H1 (cell line): ENCODE data around the gene DDR1.

Experiments
- CTCF ChIP-seq, 3 experiments: IDR thresholded peaks; 1 replicate in 2 of 3; 2 replicates in 1 of 3; pipeline versions ENCODE4 v1.5.1 to v1.6.1; 2011; ENCODE audit warnings: low read length in 3 of 3, mild to moderate bottlenecking in 3 of 3, inconsistent platforms in 2 of 3, low read depth in 1 of 3, moderate library complexity in 1 of 3; ENCODE audit not compliant: insufficient read depth in 1 of 3; ENCODE audit errors: control extremely low read depth in 1 of 3
- EP300 ChIP-seq, 2 experiments: IDR thresholded peaks; 1 replicate in 1 of 2; 2 replicates in 1 of 2; pipeline ENCODE4 v1.6.1; 2011 to 2012; ENCODE audit warnings: low read depth in 2 of 2, low read length in 2 of 2, mild to moderate bottlenecking in 2 of 2, borderline replicate concordance in 1 of 2, inconsistent platforms in 1 of 2, moderate library complexity in 1 of 2
- EZH2 ChIP-seq: fragments of 200-600 bp; sonication (generic); IDR thresholded peaks from 2 replicates; pipeline ENCODE4 v1.7.1; 2012; ENCODE audit warnings: low read depth, mild to moderate bottlenecking, moderate library complexity, low read length, inconsistent platforms; ENCODE audit not compliant: severe bottlenecking
- GTF2F1 ChIP-seq: IDR thresholded peaks from 2 replicates; pipeline ENCODE4 v1.6.1; 2012; ENCODE audit warnings: low read depth, low read length, improper control_type of control experiment, borderline replicate concordance
- JUN ChIP-seq: IDR thresholded peaks from 2 replicates; pipeline ENCODE4 v1.6.1; 2011; ENCODE audit warnings: low read depth, mild to moderate bottlenecking, improper control_type of control experiment, low read length
- PHF8 ChIP-seq: fragments of 200-600 bp; sonication (generic); conservative IDR thresholded peaks from 2 replicates; pipeline ENCODE4 v1.7.1; 2012; ENCODE audit warnings: low read depth, mild to moderate bottlenecking, inconsistent platforms, low read length, moderate library complexity
- POLR2A ChIP-seq, 2 experiments: IDR thresholded peaks; 1 replicate in 1 of 2; 2 replicates in 1 of 2; pipeline ENCODE4 v1.6.1; 2011; ENCODE audit warnings: low read depth in 2 of 2, low read length in 2 of 2, mild to moderate bottlenecking in 2 of 2; ENCODE audit errors: control extremely low read depth in 1 of 2
- POLR2AphosphoS5 ChIP-seq: IDR thresholded peaks from 2 replicates; pipeline ENCODE4 v1.6.1; 2011; ENCODE audit warnings: low read depth, low read length
- RXRA ChIP-seq: IDR thresholded peaks from 2 replicates; pipeline ENCODE4 v1.6.1; 2011; ENCODE audit warnings: low read depth, mild to moderate bottlenecking, low read length, moderate library complexity; ENCODE audit not compliant: insufficient read depth
- SIX5 ChIP-seq: IDR thresholded peaks from 2 replicates; pipeline ENCODE4 v1.6.1; 2011; ENCODE audit warnings: mild to moderate bottlenecking, low read depth, low read length
- SRF ChIP-seq: IDR thresholded peaks from 2 replicates; pipeline ENCODE4 v1.6.1; 2011; ENCODE audit warnings: mild to moderate bottlenecking, low read depth, low read length, moderate library complexity
- USF2 ChIP-seq: IDR thresholded peaks from 2 replicates; pipeline ENCODE4 v1.6.1; 2011; ENCODE audit warnings: low read length, improper control_type of control experiment
- YY1 ChIP-seq: IDR thresholded peaks from 2 replicates; pipeline ENCODE4 v1.6.1; 2011; ENCODE audit warnings: low read depth, mild to moderate bottlenecking, low read length

GRCh38 chr6:30894381-30894780, 10.1 kb downstream of the DDR1 start:
- TF ChIP-seq CTCF (IDR thresholded peaks at IDR 0.05; ENCODE audit: control extremely low read depth in 1 of 3, insufficient read depth in 1 of 3, low read depth in 1 of 3, low read length in 3 of 3) (no peak), POLR2A (IDR thresholded peaks at IDR 0.05; ENCODE audit: control extremely low read depth in 1 of 2, low read depth in 2 of 2, low read length in 2 of 2) (peak in 1 of 2 experiments; percentile 38; a peak in 1 of 3 replicates), JUN (no peak), PHF8 (no peak), USF2 (no peak), EZH2 (no peak), RXRA (no peak), GTF2F1 (no peak), SIX5 (no peak), POLR2AphosphoS5 (peak; percentile 45; the same call in 1 of the 2 replicates), YY1 (no peak), EP300 (IDR thresholded peaks at IDR 0.05; ENCODE audit: borderline replicate concordance in 1 of 2, low read depth in 2 of 2, low read length in 2 of 2) (no peak), SRF (no peak)
